ENCODE data around the gene EZH1. TPM values are rescaled to one million over a fixed set of nuclear protein-coding genes. Genes with fewer than 3 reads are reported as not detected.
"Not testable (repeated sequence)": the region's sequence is repeated elsewhere in the genome, so short reads cannot be mapped to it uniquely, and the experiment has no call there.

The EZH1 gene
- total RNA-seq, 1 experiment from 2014 or later: 45.5 TPM

GRCh38 chr17:42670789-42671657 is 73.8 kb downstream of the EZH1 start:
- DNase-seq: no peak
- no peak overlapping the region for H3K4me3 Mint-ChIP-seq (ENCODE audit: low read depth, unreplicated experiment)
- intact Hi-C loops (cut with micrococcal nuclease; ENCODE audit: unreplicated experiment): loop anchor here (10.0 kb wide), 1 partner anchor 94 kb away; the partner anchor contains the start of gene RAMP2
- H3K36me3 Mint-ChIP-seq (ENCODE audit: insufficient read depth, unreplicated experiment): peaks cover 80% of the 10 kb centered on the region
- no peaks in the 10 kb centered on the region for H3K27me3 Mint-ChIP-seq (ENCODE audit: unreplicated experiment)
- no TSS peak for BruUV-seq (replicated peaks)
- no peak for TF ChIP-seq CTCF (IDR thresholded peaks at IDR 0.05; ENCODE audit: unreplicated experiment)
- peaks cover 34% of the 10 kb centered on the region for H3K4me1 Mint-ChIP-seq (ENCODE audit: low read depth, unreplicated experiment)
- CTCF ChIA-PET: interaction anchor here (1.2 to 1.7 kb wide), 2 partner anchors 12 to 52 kb away, joined by 3 to 4 read pairs; partner anchors contain the start of gene TUBG2
- H3K9me3 Mint-ChIP-seq (ENCODE audit: low read depth, unreplicated experiment): no peaks in the 10 kb centered on the region
- H3K27ac Mint-ChIP-seq (ENCODE audit: unreplicated experiment): no peak overlapping the region

DNA sequence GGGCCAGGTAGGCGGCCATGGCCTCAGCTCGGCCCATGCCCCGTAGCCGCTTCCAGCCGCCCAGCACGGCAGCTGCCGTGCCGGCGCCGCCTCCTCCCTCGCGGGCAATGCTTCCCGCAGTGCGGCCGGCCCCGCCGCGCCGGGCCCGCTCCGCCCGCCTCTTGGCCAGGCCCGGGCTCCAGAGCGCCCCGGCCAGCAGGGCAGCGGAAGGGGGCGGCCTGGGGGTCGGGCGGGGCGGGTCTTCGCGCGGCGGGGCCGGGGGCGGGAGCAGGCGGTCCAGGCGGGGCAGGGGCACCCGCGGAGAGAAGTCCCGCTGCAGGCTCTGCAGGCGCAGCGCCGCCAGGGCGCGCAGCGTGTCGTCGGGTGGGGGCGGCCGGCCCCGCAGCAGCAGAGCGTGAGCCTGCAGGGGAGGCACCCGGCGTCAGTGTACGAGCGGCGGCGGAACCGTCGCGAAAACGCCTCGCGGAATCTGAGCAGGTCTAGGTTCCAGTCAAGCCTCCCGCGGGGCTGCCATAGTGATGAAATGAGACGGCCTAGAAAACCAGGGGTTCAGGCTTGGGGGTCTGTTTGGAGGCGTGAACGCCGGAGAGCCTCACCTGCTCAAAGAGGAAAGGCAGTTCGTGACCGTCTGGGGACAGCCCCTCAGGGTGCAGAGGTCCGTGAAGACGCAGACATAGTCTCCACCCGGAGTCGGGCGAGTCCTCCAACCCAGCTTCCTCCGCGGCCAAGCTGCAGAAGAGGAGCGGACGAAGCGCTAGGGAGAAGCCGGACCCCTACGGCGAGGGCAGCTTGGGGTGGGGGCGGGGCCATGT is 74.7 kb downstream of the EZH1 start:
- intact Hi-C loops (cut with micrococcal nuclease; ENCODE audit: unreplicated experiment): loop anchor here (10.0 kb wide), 1 partner anchor 95 kb away; the partner anchor contains the start of gene RAMP2
- no TSS peak for BruUV-seq (replicated peaks)
- Mint-ChIP-seq H3K27ac (ENCODE audit: unreplicated experiment) (no peak overlapping the region), H3K4me3 (ENCODE audit: low read depth, unreplicated experiment) (no peak overlapping the region), H3K36me3 (ENCODE audit: insufficient read depth, unreplicated experiment) (peaks cover 80% of the 10 kb centered on the region), H3K9me3 (ENCODE audit: low read depth, unreplicated experiment) (no peaks in the 10 kb centered on the region), H3K27me3 (ENCODE audit: unreplicated experiment) (no peaks in the 10 kb centered on the region), H3K4me1 (ENCODE audit: low read depth, unreplicated experiment) (peaks cover 34% of the 10 kb centered on the region)
- no peak for TF ChIP-seq CTCF (IDR thresholded peaks at IDR 0.05; ENCODE audit: unreplicated experiment)
- CTCF ChIA-PET: interaction anchor here (1.0 to 1.3 kb wide), 3 partner anchors 11 to 51 kb away, joined by 3 read pairs; partner anchors contain the start of gene TUBG2
- DNase-seq: no peak

GRCh38 chr17:42669705-42669976 is 75.2 kb downstream of the EZH1 start:
- H3K27me3 Mint-ChIP-seq (ENCODE audit: unreplicated experiment): no peaks in the 10 kb centered on the region
- H3K4me1 Mint-ChIP-seq (ENCODE audit: low read depth, unreplicated experiment): peaks cover 30% of the 10 kb centered on the region
- TF ChIP-seq CTCF (IDR thresholded peaks at IDR 0.05; ENCODE audit: unreplicated experiment): no peak
- CTCF ChIA-PET: interaction anchor here (0.5 to 1.3 kb wide), 3 partner anchors 11 to 143 kb away, joined by 3 to 4 read pairs (median 3); partner anchors contain the start of gene TUBG2
- no TSS peak for BruUV-seq (replicated peaks)
- H3K36me3 Mint-ChIP-seq (ENCODE audit: insufficient read depth, unreplicated experiment): peaks cover 74% of the 10 kb centered on the region
- H3K9me3 Mint-ChIP-seq (ENCODE audit: low read depth, unreplicated experiment): no peaks in the 10 kb centered on the region
- DNase-seq: no peak
- H3K27ac Mint-ChIP-seq (ENCODE audit: unreplicated experiment): peak overlapping the region; percentile 43
- no peak overlapping the region for H3K4me3 Mint-ChIP-seq (ENCODE audit: low read depth, unreplicated experiment)
- intact Hi-C loops (cut with micrococcal nuclease; ENCODE audit: unreplicated experiment): no loop called here

- TF ChIP-seq CTCF (IDR thresholded peaks at IDR 0.05; ENCODE audit: unreplicated experiment): no peak
- intact Hi-C loops (cut with micrococcal nuclease; ENCODE audit: unreplicated experiment): no loop called here
- Mint-ChIP-seq H3K4me3 (ENCODE audit: low read depth, unreplicated experiment) (no peak overlapping the region), H3K27ac (ENCODE audit: unreplicated experiment) (peak overlapping the region; percentile 57), H3K27me3 (ENCODE audit: unreplicated experiment) (no peaks in the 10 kb centered on the region), H3K9me3 (ENCODE audit: low read depth, unreplicated experiment) (no peaks in the 10 kb centered on the region), H3K36me3 (ENCODE audit: insufficient read depth, unreplicated experiment) (peaks cover 65% of the 10 kb centered on the region), H3K4me1 (ENCODE audit: low read depth, unreplicated experiment) (peaks cover 25% of the 10 kb centered on the region)
- CTCF ChIA-PET: interaction anchor here (0.8 to 2.6 kb wide), 4 partner anchors 9 to 58 kb away, joined by 4 to 10 read pairs (median 5); partner anchors contain the start of genes PLEKHH3, RETREG3 and TUBG1
- peak; percentile 70 for DNase-seq
- BruUV-seq (replicated peaks): no TSS peak
Observed at GRCh38 chr17:42667088-42667951, 77.5 kb downstream of the EZH1 start.

GRCh38 chr17:42666126-42666525 is 78.7 kb downstream of the EZH1 start:
- peaks cover 53% of the 10 kb centered on the region for H3K36me3 Mint-ChIP-seq (ENCODE audit: insufficient read depth, unreplicated experiment)
- peaks cover 25% of the 10 kb centered on the region for H3K4me1 Mint-ChIP-seq (ENCODE audit: low read depth, unreplicated experiment)
- intact Hi-C loops (cut with micrococcal nuclease; ENCODE audit: unreplicated experiment); H3K4me3 Mint-ChIP-seq (ENCODE audit: low read depth, unreplicated experiment); H3K27ac Mint-ChIP-seq (ENCODE audit: unreplicated experiment); DNase-seq; H3K27me3 Mint-ChIP-seq (ENCODE audit: unreplicated experiment); H3K9me3 Mint-ChIP-seq (ENCODE audit: low read depth, unreplicated experiment); BruUV-seq (replicated peaks): not testable (repeated sequence)
- CTCF ChIA-PET: interaction anchor here (2.5 kb wide), 1 partner anchor 12 kb away, joined by 10 read pairs; no protein-coding TSS in a partner anchor
